ENCODE results near the gene VAV2.

The VAV2 gene

DNA sequence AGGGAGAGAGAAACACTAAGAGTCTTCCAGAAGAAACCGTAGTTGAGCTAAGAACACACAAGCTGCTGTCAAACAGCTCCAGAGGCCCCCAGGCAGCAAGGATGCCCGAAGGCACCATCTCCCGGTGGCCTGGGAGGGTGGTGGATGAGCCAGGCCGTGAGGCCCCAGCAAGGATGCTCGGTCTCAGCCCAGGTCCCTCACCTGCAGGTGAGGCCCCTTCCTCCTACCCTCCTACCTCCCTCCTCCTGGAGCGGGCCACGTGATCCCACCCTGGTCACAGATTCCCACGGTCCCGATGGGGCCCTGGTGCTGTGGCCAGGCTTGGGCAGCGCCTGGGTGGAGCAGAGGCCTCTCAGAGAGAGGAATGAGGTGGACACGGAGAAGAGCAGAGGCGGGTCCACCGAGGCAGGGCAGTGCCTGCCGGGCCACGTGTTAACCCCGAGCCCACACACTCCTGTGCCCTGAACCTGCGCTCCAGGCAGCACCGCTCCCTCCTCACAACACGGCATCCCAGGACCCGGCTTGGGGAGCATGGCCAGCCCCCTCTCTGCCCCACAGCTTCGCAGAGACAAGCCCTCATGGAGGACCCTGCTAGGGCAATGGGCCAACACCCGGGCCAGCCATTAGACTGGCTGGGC is 158.6 kb downstream of the VAV2 start:
- TF ChIP-seq ZFP3 (CRISPR knock-in tag; IDR thresholded peaks at IDR 0.05) = no peak
- TF ChIP-seq, protein P1, sequence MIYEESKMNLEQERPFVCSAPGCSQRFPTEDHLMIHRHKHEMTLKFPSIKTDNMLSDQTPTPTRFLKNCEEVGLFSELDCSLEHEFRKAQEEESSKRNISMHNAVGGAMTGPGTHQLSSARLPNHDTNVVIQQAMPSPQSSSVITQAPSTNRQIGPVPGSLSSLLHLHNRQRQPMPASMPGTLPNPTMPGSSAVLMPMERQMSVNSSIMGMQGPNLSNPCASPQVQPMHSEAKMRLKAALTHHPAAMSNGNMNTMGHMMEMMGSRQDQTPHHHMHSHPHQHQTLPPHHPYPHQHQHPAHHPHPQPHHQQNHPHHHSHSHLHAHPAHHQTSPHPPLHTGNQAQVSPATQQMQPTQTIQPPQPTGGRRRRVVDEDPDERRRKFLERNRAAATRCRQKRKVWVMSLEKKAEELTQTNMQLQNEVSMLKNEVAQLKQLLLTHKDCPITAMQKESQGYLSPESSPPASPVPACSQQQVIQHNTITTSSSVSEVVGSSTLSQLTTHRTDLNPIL (CRISPR knock-in tag; IDR thresholded peaks at IDR 0.05; ENCODE audit: low read depth) = no peak
- TF ChIP-seq CSDC2 (CRISPR knock-in tag; IDR thresholded peaks at IDR 0.05) = no peak
- TF ChIP-seq ZNF70 (CRISPR knock-in tag; IDR thresholded peaks at IDR 0.05) = no peak
- no peak for TF ChIP-seq BACH2 (CRISPR knock-in tag; IDR thresholded peaks at IDR 0.05; ENCODE audit: borderline replicate concordance)
- no peak for TF ChIP-seq RARB (CRISPR knock-in tag; IDR thresholded peaks at IDR 0.05)
- TF ChIP-seq ZFP30 (CRISPR knock-in tag; IDR thresholded peaks at IDR 0.05) = no peak
- TF ChIP-seq, protein P2, sequence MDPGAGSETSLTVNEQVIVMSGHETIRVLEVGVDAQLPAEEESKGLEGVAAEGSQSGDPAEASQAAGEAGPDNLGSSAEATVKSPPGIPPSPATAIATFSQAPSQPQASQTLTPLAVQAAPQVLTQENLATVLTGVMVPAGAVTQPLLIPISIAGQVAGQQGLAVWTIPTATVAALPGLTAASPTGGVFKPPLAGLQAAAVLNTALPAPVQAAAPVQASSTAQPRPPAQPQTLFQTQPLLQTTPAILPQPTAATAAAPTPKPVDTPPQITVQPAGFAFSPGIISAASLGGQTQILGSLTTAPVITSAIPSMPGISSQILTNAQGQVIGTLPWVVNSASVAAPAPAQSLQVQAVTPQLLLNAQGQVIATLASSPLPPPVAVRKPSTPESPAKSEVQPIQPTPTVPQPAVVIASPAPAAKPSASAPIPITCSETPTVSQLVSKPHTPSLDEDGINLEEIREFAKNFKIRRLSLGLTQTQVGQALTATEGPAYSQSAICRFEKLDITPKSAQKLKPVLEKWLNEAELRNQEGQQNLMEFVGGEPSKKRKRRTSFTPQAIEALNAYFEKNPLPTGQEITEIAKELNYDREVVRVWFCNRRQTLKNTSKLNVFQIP (CRISPR knock-in tag; IDR thresholded peaks at IDR 0.05; ENCODE audit: borderline replicate concordance, low read depth) = no peak
- no peak for TF ChIP-seq ZC3H10 (CRISPR knock-in tag; IDR thresholded peaks at IDR 0.05)
- no peak for ATAC-seq

DNA sequence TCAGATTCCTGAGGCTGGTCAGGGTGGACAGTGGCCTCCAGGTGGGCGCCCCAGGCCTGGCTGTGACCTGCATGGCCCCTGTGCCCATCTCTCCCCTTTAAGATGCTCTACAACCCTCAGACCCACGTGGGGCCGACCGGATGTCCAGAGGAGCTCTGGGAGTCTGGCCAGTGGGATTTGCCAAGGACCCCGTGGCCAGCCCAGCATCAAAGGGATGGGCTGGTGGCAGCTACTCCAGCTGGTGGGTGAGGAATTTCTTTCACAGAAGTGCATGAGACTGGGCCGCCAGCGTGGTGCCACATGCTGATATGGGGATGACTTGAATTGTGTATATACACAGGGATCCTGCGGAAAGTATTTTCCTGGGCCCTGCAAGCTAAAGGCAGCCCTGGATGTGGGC is 159.2 kb downstream of the VAV2 start:
- no peak for TF ChIP-seq ESRRG (CRISPR knock-in tag; IDR thresholded peaks at IDR 0.05)
- no peak for TF ChIP-seq ARNTL (CRISPR knock-in tag; IDR thresholded peaks at IDR 0.05; ENCODE audit: borderline replicate concordance, low read depth)
- TF ChIP-seq OSR1 (CRISPR knock-in tag; IDR thresholded peaks at IDR 0.05) = no peak
- TF ChIP-seq, protein P1 (CRISPR knock-in tag; IDR thresholded peaks at IDR 0.05; ENCODE audit: low read depth) = no peak
- TF ChIP-seq, protein P3, sequence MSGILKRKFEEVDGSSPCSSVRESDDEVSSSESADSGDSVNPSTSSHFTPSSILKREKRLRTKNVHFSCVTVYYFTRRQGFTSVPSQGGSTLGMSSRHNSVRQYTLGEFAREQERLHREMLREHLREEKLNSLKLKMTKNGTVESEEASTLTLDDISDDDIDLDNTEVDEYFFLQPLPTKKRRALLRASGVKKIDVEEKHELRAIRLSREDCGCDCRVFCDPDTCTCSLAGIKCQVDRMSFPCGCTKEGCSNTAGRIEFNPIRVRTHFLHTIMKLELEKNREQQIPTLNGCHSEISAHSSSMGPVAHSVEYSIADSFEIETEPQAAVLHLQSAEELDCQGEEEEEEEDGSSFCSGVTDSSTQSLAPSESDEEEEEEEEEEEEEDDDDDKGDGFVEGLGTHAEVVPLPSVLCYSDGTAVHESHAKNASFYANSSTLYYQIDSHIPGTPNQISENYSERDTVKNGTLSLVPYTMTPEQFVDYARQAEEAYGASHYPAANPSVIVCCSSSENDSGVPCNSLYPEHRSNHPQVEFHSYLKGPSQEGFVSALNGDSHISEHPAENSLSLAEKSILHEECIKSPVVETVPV (CRISPR knock-in tag; IDR thresholded peaks at IDR 0.05) = no peak
- no peak for TF ChIP-seq GLIS3 (CRISPR knock-in tag; IDR thresholded peaks at IDR 0.05)
- no peak for TF ChIP-seq ZNF8 (CRISPR knock-in tag; IDR thresholded peaks at IDR 0.05)
- no peak for TF ChIP-seq CSDC2 (CRISPR knock-in tag; IDR thresholded peaks at IDR 0.05)
- TF ChIP-seq RARB (CRISPR knock-in tag; IDR thresholded peaks at IDR 0.05) = no peak
- TF ChIP-seq ZNF565 (CRISPR knock-in tag; conservative IDR thresholded peaks at IDR 0.05; ENCODE audit: low read depth) = no peak
- TF ChIP-seq ZNF70 (CRISPR knock-in tag; IDR thresholded peaks at IDR 0.05) = no peak
- TF ChIP-seq ZFP30 (CRISPR knock-in tag; IDR thresholded peaks at IDR 0.05) = no peak
- ATAC-seq = no peak

DNA sequence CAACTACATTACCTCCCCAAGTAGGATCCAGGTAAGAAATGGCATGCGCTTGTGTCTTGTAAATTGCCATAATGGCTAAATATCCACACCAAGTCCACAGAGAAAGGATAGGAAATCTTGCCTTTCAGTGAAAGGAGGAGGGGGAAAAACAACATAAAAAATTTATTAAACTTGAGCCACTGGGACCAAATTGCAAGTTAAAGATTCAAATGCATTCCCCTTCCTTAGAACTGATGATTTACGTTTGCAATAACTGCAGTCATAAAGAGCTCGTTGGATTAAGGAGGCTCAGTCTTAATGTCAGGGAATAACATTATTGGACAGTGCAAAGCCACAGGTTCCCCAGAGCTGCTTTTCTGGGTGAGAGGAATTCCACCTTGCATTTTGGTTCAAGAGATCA is 161.4 kb downstream of the VAV2 start:
- TF ChIP-seq, protein P1 (CRISPR knock-in tag; IDR thresholded peaks at IDR 0.05; ENCODE audit: low read depth) = no peak
- ATAC-seq = no peak

DNA sequence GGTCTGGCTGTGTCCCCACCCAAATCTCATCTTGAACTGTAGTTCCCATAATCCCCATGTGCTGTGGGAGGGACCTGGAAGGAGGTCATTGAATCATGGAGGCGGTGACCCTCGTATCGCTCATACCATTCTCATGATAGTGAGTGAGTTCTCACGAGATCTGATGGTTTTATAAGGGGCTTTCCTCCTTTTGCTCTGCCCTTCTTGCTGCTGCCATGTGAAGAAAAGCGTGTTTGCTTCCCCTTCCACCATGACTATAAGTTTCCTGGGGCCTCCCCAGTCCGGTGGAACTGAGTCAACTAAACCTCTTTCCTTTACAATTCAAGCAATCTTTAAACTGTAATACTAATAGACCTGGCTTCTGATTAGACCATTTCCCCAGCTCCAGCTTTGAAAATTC is 161.8 kb downstream of the VAV2 start:
- no peak for ATAC-seq
- no peak for TF ChIP-seq PPARA (CRISPR knock-in tag; IDR thresholded peaks at IDR 0.05; ENCODE audit: borderline replicate concordance)
- no peak for TF ChIP-seq ZC3H10 (CRISPR knock-in tag; IDR thresholded peaks at IDR 0.05)
- TF ChIP-seq ZFP3 (CRISPR knock-in tag; IDR thresholded peaks at IDR 0.05) = no peak
- TF ChIP-seq TOX (CRISPR knock-in tag; IDR thresholded peaks at IDR 0.05; ENCODE audit: borderline replicate concordance) = no peak
- no peak for TF ChIP-seq ESRRG (CRISPR knock-in tag; IDR thresholded peaks at IDR 0.05)
- no peak for TF ChIP-seq OSR1 (CRISPR knock-in tag; IDR thresholded peaks at IDR 0.05)
- no peak for TF ChIP-seq ISL1 (CRISPR knock-in tag; IDR thresholded peaks at IDR 0.05)
- no peak for TF ChIP-seq GLIS3 (CRISPR knock-in tag; IDR thresholded peaks at IDR 0.05)
- no peak for TF ChIP-seq ZNF8 (CRISPR knock-in tag; IDR thresholded peaks at IDR 0.05)
- no peak for TF ChIP-seq SNAI2 (CRISPR knock-in tag; IDR thresholded peaks at IDR 0.05)
- TF ChIP-seq BACH2 (CRISPR knock-in tag; IDR thresholded peaks at IDR 0.05; ENCODE audit: borderline replicate concordance) = no peak
- no peak for TF ChIP-seq ARNTL (CRISPR knock-in tag; IDR thresholded peaks at IDR 0.05; ENCODE audit: borderline replicate concordance, low read depth)
- TF ChIP-seq, protein P3 (CRISPR knock-in tag; IDR thresholded peaks at IDR 0.05) = no peak
- TF ChIP-seq, protein P4, sequence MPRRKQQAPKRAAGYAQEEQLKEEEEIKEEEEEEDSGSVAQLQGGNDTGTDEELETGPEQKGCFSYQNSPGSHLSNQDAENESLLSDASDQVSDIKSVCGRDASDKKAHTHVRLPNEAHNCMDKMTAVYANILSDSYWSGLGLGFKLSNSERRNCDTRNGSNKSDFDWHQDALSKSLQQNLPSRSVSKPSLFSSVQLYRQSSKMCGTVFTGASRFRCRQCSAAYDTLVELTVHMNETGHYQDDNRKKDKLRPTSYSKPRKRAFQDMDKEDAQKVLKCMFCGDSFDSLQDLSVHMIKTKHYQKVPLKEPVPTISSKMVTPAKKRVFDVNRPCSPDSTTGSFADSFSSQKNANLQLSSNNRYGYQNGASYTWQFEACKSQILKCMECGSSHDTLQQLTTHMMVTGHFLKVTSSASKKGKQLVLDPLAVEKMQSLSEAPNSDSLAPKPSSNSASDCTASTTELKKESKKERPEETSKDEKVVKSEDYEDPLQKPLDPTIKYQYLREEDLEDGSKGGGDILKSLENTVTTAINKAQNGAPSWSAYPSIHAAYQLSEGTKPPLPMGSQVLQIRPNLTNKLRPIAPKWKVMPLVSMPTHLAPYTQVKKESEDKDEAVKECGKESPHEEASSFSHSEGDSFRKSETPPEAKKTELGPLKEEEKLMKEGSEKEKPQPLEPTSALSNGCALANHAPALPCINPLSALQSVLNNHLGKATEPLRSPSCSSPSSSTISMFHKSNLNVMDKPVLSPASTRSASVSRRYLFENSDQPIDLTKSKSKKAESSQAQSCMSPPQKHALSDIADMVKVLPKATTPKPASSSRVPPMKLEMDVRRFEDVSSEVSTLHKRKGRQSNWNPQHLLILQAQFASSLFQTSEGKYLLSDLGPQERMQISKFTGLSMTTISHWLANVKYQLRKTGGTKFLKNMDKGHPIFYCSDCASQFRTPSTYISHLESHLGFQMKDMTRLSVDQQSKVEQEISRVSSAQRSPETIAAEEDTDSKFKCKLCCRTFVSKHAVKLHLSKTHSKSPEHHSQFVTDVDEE (CRISPR knock-in tag; IDR thresholded peaks at IDR 0.05) = no peak
- TF ChIP-seq TCF4 (CRISPR knock-in tag; IDR thresholded peaks at IDR 0.05; ENCODE audit: borderline replicate concordance) = no peak
- no peak for TF ChIP-seq ZFP30 (CRISPR knock-in tag; IDR thresholded peaks at IDR 0.05)
